Spleen (tissue), 11 donors: ENCODE results near the gene CEP63. TPM values are rescaled to one million over a fixed set of nuclear protein-coding genes. Genes with fewer than 3 reads are reported as not detected.

Experiments used
- DNase-seq: peaks from one replicate; pipeline ENCODE4 v3.0.0-alpha.2; 2020
- H3K27ac ChIP-seq, 8 donors: fragments of 200-600 bp; sonication (generic) in 7 of 8; 1 replicate in 4 of 8; 2 replicates in 4 of 8; pipeline versions ENCODE4 v1.5.0 to v1.8.0; 2016 to 2021; ENCODE audit warnings: inconsistent platforms in 4 of 8, mild to moderate bottlenecking in 4 of 8, moderate library complexity in 1 of 8
- H3K27me3 ChIP-seq, 7 donors: fragments of 200-600 bp; sonication (generic) in 6 of 7; replicated peaks in 1 of 7; 1 replicate in 4 of 7; 2 replicates in 3 of 7; pipeline versions ENCODE4 v1.5.0 to v1.8.0; 2016 to 2021; ENCODE audit warnings: inconsistent platforms in 3 of 7, mild to moderate bottlenecking in 1 of 7
- H3K36me3 ChIP-seq, 6 donors: fragments of 200-600 bp; sonication (generic) in 5 of 6; 1 replicate in 4 of 6; 2 replicates in 2 of 6; pipeline versions ENCODE4 v1.5.0 to v1.8.0; 2016 to 2021; ENCODE audit warnings: inconsistent platforms in 2 of 6
- H3K4me1 ChIP-seq, 6 donors: fragments of 200-600 bp; sonication (generic) in 5 of 6; 1 replicate in 3 of 6; 2 replicates in 3 of 6; pipeline versions ENCODE4 v1.5.0 to v1.8.0; 2016 to 2021; ENCODE audit warnings: inconsistent platforms in 3 of 6
- H3K4me3 ChIP-seq, 8 donors: fragments of 200-600 bp; sonication (generic) in 7 of 8; 1 replicate in 4 of 8; 2 replicates in 4 of 8; pipeline versions ENCODE4 v1.5.0 to v1.8.0; 2016 to 2021; ENCODE audit warnings: inconsistent platforms in 4 of 8, mild to moderate bottlenecking in 4 of 8, moderate library complexity in 2 of 8
- H3K9me3 ChIP-seq, 8 donors: fragments of 200-600 bp; sonication (generic) in 7 of 8; 1 replicate in 4 of 8; 2 replicates in 4 of 8; pipeline versions ENCODE4 v1.5.0 to v1.8.0; 2016 to 2021; ENCODE audit warnings: inconsistent platforms in 4 of 8
- CTCF ChIP-seq, 11 experiments: fragments of 200-600 bp in 7 of 11; fragments of 450-650 bp in 4 of 11; sonication (generic) in 4 of 11; IDR thresholded peaks in 8 of 11; conservative IDR thresholded peaks in 3 of 11; 1 replicate in 7 of 11; 2 replicates in 4 of 11; pipeline versions ENCODE4 v1.4.0 to v1.8.0; 2016 to 2021; ENCODE audit warnings: antibody characterized with exemption in 11 of 11, inconsistent platforms in 4 of 11, mild to moderate bottlenecking in 1 of 11
- POLR2A ChIP-seq, 3 donors: fragments of 450-650 bp; IDR thresholded peaks; one replicate each; pipeline ENCODE4 v1.5.1; 2017; ENCODE audit warnings: antibody characterized with exemption in 3 of 3, mild to moderate bottlenecking in 1 of 3
- POLR2AphosphoS5 ChIP-seq, 3 donors: sonication (generic); formaldehyde crosslinking; IDR thresholded peaks; one replicate each; pipeline ENCODE4 v1.5.1; 2017; ENCODE audit warnings: antibody characterized with exemption in 3 of 3
- WGBS, 5 donors: extraction: QIAGEN DNeasy Blood & Tissue Kit in 3 of 5; methylation state at CpG; one replicate each; pipeline versions ENCODE4 v1.1.5 to v1.1.7; 2013 to 2018; 5-methylcytosine and 5-hydroxymethylcytosine counted together
- intact Hi-C: fragments of 100-400 bp; cut with DNase I; formaldehyde crosslinking; loops from one replicate; pipeline ENCODE4 v1.15.0; 2023; ENCODE audit warnings: low total_unique reads
- polyA plus RNA-seq, 3 donors: library from polyadenylated mRNA; stranded (reverse); fragments of 200-250 nt; gene quantifications; one replicate each; pipeline ENCODE4 v1.2.1, GENCODE V29; 2013
- total RNA-seq, 7 donors: library from RNA; depleted of rRNA in 3 of 7; stranded (reverse); fragments of >200 nt in 3 of 7; fragmentation: NEBNext Ultra II Directional in 4 of 7; extraction: Animal tissue kit (Norgen Biotek cat#: 25700) in 4 of 7; gene quantifications; one replicate each; pipeline versions ENCODE4 v1.1.0 to v1.2.1, GENCODE V29; 2016 to 2021
- donor health status: healthy with polysubstance abuse.
- donor health status: DM: no; HTN: no; CAD: no; lungs with moderate emphysema.
- donor health status: DM: no; HTN: no; CAD: no.
- donor health status: Bipolar disorder and iron deficiency.
- donor health status: healthy.
- donor health status: DM: no; HTN: no; CAD: no.
- donor health status: DM: yes; HTN: yes; CAD: no.

CEP63 gene
- total and polyA plus RNA-seq, 10 donors = 13.4 to 37.0 (median 28.1) TPM

DNA sequence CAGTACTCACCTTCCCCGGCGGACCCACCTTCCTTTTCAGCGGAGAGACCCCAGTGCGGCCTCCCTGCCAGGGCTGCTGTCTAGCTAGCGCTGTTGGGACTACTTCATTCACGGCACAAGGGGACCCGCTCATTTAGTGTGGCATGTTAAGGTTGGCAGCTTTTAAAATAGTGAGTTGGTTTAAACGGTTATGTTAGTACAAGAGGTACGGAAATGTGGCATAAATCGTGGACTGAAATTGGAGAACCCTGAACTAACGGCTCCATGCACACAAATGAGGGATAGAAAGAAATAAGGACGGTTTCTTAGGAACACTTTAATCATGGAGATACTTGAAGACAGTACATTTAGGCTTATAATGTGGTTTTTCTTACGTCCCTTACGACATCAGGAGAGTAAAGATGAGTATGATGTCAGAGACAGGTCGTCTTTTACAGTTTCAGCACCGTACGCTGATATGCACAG, 752 bp downstream of the CEP63 start:
- H3K36me3 ChIP-seq = peaks cover 0 to 13% (median 9%) of the 10 kb centered on the region in 6 donors
- TF ChIP-seq CTCF (IDR thresholded peaks at IDR 0.05 in 8 of 11, conservative IDR thresholded peaks at IDR 0.05 in 3 of 11) (no peak), POLR2A (IDR thresholded peaks at IDR 0.05) (no peak), POLR2AphosphoS5 (IDR thresholded peaks at IDR 0.05) (no peak)
- DNase-seq = no peak
- peak overlapping the region; percentile 53 to 85 (median 80) for H3K4me3 ChIP-seq
- H3K27me3 ChIP-seq = no peaks in the 10 kb centered on the region
- H3K9me3 ChIP-seq = no peaks in the 10 kb centered on the region
- H3K27ac ChIP-seq = peak overlapping the region; percentile 91 to 99 (median 98)
- 1 to 2% (median 1%) methylated on average over 14 to 17 of the region's 17 CpGs for WGBS, 5 donors
- H3K4me1 ChIP-seq = peaks cover 30 to 68% (median 47%) of the 10 kb centered on the region in 6 donors
- intact Hi-C loops = loop anchor here (10.0 kb wide), 1 partner anchor 832 kb away; no protein-coding TSS in a partner anchor

- 23 to 37% (median 31%) methylated on average over 5 of the region's 5 CpGs for WGBS, 5 donors
- DNase-seq = no peak
- intact Hi-C loops = loop anchor here (10.0 kb wide), 1 partner anchor 833 kb away; no protein-coding TSS in a partner anchor
- H3K4me3 ChIP-seq = peak overlapping the region in 4 of 8 donors; percentile 53 to 84 (median 80)
- H3K27ac ChIP-seq = peak overlapping the region; percentile 91 to 99 (median 98)
- H3K27me3 ChIP-seq = no peaks in the 10 kb centered on the region
- no peaks in the 10 kb centered on the region for H3K9me3 ChIP-seq
- peaks cover 0 to 5% (median 2%) of the 10 kb centered on the region in 6 donors for H3K36me3 ChIP-seq
- peaks cover 30 to 67% (median 49%) of the 10 kb centered on the region in 6 donors for H3K4me1 ChIP-seq
- TF ChIP-seq CTCF (IDR thresholded peaks at IDR 0.05 in 8 of 11, conservative IDR thresholded peaks at IDR 0.05 in 3 of 11) (no peak), POLR2AphosphoS5 (IDR thresholded peaks at IDR 0.05) (no peak), POLR2A (IDR thresholded peaks at IDR 0.05) (no peak)
These were observed 1.5 kb downstream of the CEP63 start for GRCh38 chr3:134487406-134487805.

DNA sequence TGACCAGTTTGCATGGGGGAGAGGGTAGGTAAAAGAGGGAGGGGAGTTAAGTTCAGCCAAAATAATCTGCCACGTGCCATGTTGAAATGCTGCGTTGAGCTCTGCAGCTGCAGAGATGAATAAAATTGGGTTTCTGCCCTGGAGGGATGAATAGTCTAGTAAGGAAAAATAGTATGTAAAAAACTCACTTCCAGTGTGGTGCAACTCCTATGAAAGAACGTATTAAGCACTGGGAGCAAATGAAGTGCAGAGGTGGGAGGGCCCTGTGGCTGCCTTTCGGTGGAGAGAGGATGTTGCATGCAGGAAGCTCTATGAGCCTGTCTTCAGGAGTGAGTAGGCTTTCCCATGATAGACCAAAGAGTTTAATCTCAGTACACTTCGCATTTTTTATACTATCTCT, 8.6 kb downstream of the CEP63 start:
- no peak for DNase-seq
- intact Hi-C loops = no loop called here
- Histone ChIP-seq H3K27ac (no peak overlapping the region), H3K4me3 (no peak overlapping the region), H3K9me3 (no peaks in the 10 kb centered on the region), H3K4me1 (peaks cover 0 to 35% (median 11%) of the 10 kb centered on the region in 6 donors), H3K36me3 (peaks cover 0 to 28% (median 7%) of the 10 kb centered on the region in 6 donors), H3K27me3 (no peaks in the 10 kb centered on the region)
- TF ChIP-seq CTCF (IDR thresholded peaks at IDR 0.05 in 8 of 11, conservative IDR thresholded peaks at IDR 0.05 in 3 of 11) (no peak), POLR2A (IDR thresholded peaks at IDR 0.05) (no peak)
- 56 to 76% (median 72%) methylated on average over 5 of the region's 5 CpGs for WGBS, 5 donors

DNA sequence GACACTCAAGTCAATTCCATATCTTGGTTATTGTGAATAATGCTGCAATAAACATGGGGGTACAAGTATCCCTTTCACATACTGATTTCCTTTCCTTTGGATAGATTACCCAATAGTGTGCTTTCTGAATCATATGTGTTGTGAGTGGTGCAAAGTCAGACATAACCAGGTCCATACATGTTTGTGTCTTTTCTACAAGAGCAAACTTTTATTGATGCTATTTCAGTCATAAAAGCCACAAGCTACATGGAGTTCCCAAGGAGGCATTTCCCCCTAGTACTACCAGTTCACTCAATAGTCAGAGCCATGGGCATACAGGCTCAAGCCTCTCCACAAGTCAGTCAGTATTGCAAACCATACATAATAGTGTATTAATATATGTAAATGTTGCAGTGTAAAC, 10.1 kb downstream of the CEP63 start:
- H3K27ac ChIP-seq = no peak overlapping the region
- H3K4me1 ChIP-seq = peaks cover 0 to 28% (median 8%) of the 10 kb centered on the region in 6 donors
- H3K27me3 ChIP-seq = no peaks in the 10 kb centered on the region
- H3K9me3 ChIP-seq = peaks cover 0 to 5% (median 0%) of the 10 kb centered on the region in 8 donors
- peaks cover 0 to 40% (median 7%) of the 10 kb centered on the region in 6 donors for H3K36me3 ChIP-seq
- no peak for TF ChIP-seq POLR2A (IDR thresholded peaks at IDR 0.05)
- intact Hi-C loops = no loop called here
- no peak for DNase-seq
- no peak overlapping the region for H3K4me3 ChIP-seq
